ENCODE results near the gene UFM1. TPM values are rescaled to one million over a fixed set of nuclear protein-coding genes. Genes with fewer than 3 reads are reported as not detected.

The UFM1 gene
- polyA plus RNA-seq, 1 donor from 2014 or later, result 158 TPM

GRCh38 chr13:38340624-38341023, 9.0 kb upstream of the UFM1 start:
- H3K27me3 ChIP-seq (ENCODE audit: insufficient read depth, low read depth, low read length), result no peaks in the 10 kb centered on the region
- no peak overlapping the region for H3K9ac ChIP-seq (ENCODE audit: low read length)
- H3K27ac ChIP-seq (ENCODE audit: low read length), result no peak overlapping the region
- TF ChIP-seq RAD21 (conservative IDR thresholded peaks at IDR 0.05) (no peak), SMC3 (conservative IDR thresholded peaks at IDR 0.05; ENCODE audit: poor library complexity) (no peak), TAF1 (IDR thresholded peaks at IDR 0.05; ENCODE audit: low read depth) (no peak), EZH2 (IDR thresholded peaks at IDR 0.05; ENCODE audit: borderline replicate concordance, insufficient read depth, low read length, poor library complexity, severe bottlenecking) (no peak), MXI1 (conservative IDR thresholded peaks at IDR 0.05; ENCODE audit: poor library complexity, severe bottlenecking) (no peak), EP300 (conservative IDR thresholded peaks at IDR 0.05; ENCODE audit: poor library complexity, severe bottlenecking) (no peak), POLR2AphosphoS5 (IDR thresholded peaks at IDR 0.05) (no peak), CTCF (IDR thresholded peaks at IDR 0.05; ENCODE audit: poor library complexity, severe bottlenecking) (no peak), REST (IDR thresholded peaks at IDR 0.05; ENCODE audit: borderline replicate concordance) (no peak)
- no peak overlapping the region for H3K4me3 ChIP-seq (ENCODE audit: low read length)
- no peak overlapping the region for H3K4me2 ChIP-seq (ENCODE audit: low read length)
- no peaks in the 10 kb centered on the region for H3K9me2 ChIP-seq (ENCODE audit: insufficient read depth, low read length)
- H3K79me2 ChIP-seq (replicated peaks; ENCODE audit: insufficient read depth, low read length), result no peaks in the 10 kb centered on the region
- no peaks in the 10 kb centered on the region for H4K20me1 ChIP-seq (ENCODE audit: insufficient read depth)
- no peaks in the 10 kb centered on the region for H3K36me3 ChIP-seq (ENCODE audit: insufficient read depth, low read length)
- no peaks in the 10 kb centered on the region for H3K9me3 ChIP-seq (ENCODE audit: low read length)
- H3F3A ChIP-seq (ENCODE audit: insufficient read depth, low read length, poor library complexity, severe bottlenecking), result no peaks in the 10 kb centered on the region
- no peak overlapping the region for H2AFZ ChIP-seq (ENCODE audit: low read depth, low read length)

GRCh38 chr13:38341149-38341692, 8.4 kb upstream of the UFM1 start:
- Histone ChIP-seq H3K36me3 (ENCODE audit: insufficient read depth, low read length) (no peaks in the 10 kb centered on the region), H3K79me2 (replicated peaks; ENCODE audit: insufficient read depth, low read length) (no peaks in the 10 kb centered on the region), H3K9me2 (ENCODE audit: insufficient read depth, low read length) (no peaks in the 10 kb centered on the region), H2AFZ (ENCODE audit: low read depth, low read length) (no peak overlapping the region), H3K27ac (ENCODE audit: low read length) (no peak overlapping the region), H3K4me3 (ENCODE audit: low read length) (no peak overlapping the region), H3F3A (ENCODE audit: insufficient read depth, low read length, poor library complexity, severe bottlenecking) (no peaks in the 10 kb centered on the region), H3K4me2 (ENCODE audit: low read length) (no peak overlapping the region), H3K9me3 (ENCODE audit: low read length) (no peaks in the 10 kb centered on the region), H3K27me3 (ENCODE audit: insufficient read depth, low read depth, low read length) (no peaks in the 10 kb centered on the region), H4K20me1 (ENCODE audit: insufficient read depth) (no peaks in the 10 kb centered on the region), H3K9ac (ENCODE audit: low read length) (no peak overlapping the region)
- TF ChIP-seq REST (IDR thresholded peaks at IDR 0.05; ENCODE audit: borderline replicate concordance), result no peak
